Ammon's horn (tissue), 1 donor: Measurements from ENCODE around the gene TMX2.
"Not testable (repeated sequence)": the region's sequence is repeated elsewhere in the genome, so short reads cannot be mapped to it uniquely, and the experiment has no call there.

Source experiments
- DNase-seq: peaks from one replicate; pipeline ENCODE4 v3.0.0-alpha.2; 2016; ENCODE audit warnings: low spot score

Gene TMX2

GRCh38 chr11:57712256-57713150 lies at the start of gene TMX2:
Gene TMX2 (plus strand): TSS chr11:57712593. CDS start chr11:57712619, 26 bp downstream.
- peak; percentile 98 for DNase-seq

- no peak for DNase-seq
These were observed 49.5 kb upstream of the TMX2 start for GRCh38 chr11:57662893-57663292.

- no peak for DNase-seq
These were observed 48.4 kb upstream of the TMX2 start for GRCh38 chr11:57663975-57664374.

- DNase-seq: peak; percentile 99
These were observed 45.2 kb upstream of the TMX2 start for GRCh38 chr11:57667117-57667735.

GRCh38 chr11:57667736-57668433 lies 44.5 kb upstream of the TMX2 start, which contains the start of gene ZDHHC5:
Gene ZDHHC5 (plus strand): TSS chr11:57668114. CDS start chr11:57673091, 4,977 bp downstream.
- peak; percentile 100 for DNase-seq

GRCh38 chr11:57668434-57668782 lies 44.0 kb upstream of the TMX2 start:
- peak; percentile 17 for DNase-seq

- DNase-seq: no peak
These were observed 38.1 kb upstream of the TMX2 start for GRCh38 chr11:57674251-57674650.

GRCh38 chr11:57675176-57675941 lies 37.0 kb upstream of the TMX2 start:
- DNase-seq: no peak

- DNase-seq: no peak
These were observed 33.0 kb upstream of the TMX2 start for GRCh38 chr11:57679396-57679795.

- no peak for DNase-seq
These were observed 31.9 kb upstream of the TMX2 start for GRCh38 chr11:57680552-57680874.

- DNase-seq: no peak
These were observed 31.2 kb upstream of the TMX2 start for GRCh38 chr11:57681168-57681567.

GRCh38 chr11:57690474-57690873 lies 21.9 kb upstream of the TMX2 start:
- not testable (repeated sequence) for DNase-seq

GRCh38 chr11:57698843-57699365 lies 13.5 kb upstream of the TMX2 start:
- no peak for DNase-seq

- DNase-seq: no peak
These were observed 12.6 kb upstream of the TMX2 start for GRCh38 chr11:57699813-57700212.

- no peak for DNase-seq
These were observed 12.0 kb upstream of the TMX2 start for GRCh38 chr11:57700425-57700824.

GRCh38 chr11:57703341-57703740 lies 9.1 kb upstream of the TMX2 start:
- no peak for DNase-seq

- no peak for DNase-seq
These were observed 7.5 kb upstream of the TMX2 start for GRCh38 chr11:57704932-57705331.

GRCh38 chr11:57705432-57705831 lies 7.0 kb upstream of the TMX2 start:
- DNase-seq: not testable (repeated sequence)

- DNase-seq: no peak
These were observed 2.5 kb upstream of the TMX2 start for GRCh38 chr11:57709802-57710367.

GRCh38 chr11:57711414-57712255 lies 758 bp upstream of the TMX2 start, which contains the start of gene MED19:
Gene MED19 (minus strand): TSS chr11:57712215. CDS start chr11:57712179, 36 bp downstream.
- peak; percentile 78 for DNase-seq
